Panc1 (cell line): Measurements from ENCODE around the gene ZNF76.

Experiments
- CTCF ChIP-seq: fragments of 450-650 bp; IDR thresholded peaks from 2 replicates; pipeline ENCODE4 v1.5.1; 2017; ENCODE audit warnings: mild to moderate bottlenecking
- POLR2AphosphoS5 ChIP-seq: IDR thresholded peaks from 2 replicates; pipeline ENCODE4 v1.6.1; 2012; ENCODE audit warnings: mild to moderate bottlenecking, low read depth, low read length, moderate library complexity

- TF ChIP-seq POLR2AphosphoS5: no peak
- TF ChIP-seq CTCF: no peak
Observed at GRCh38 chr6:35273822-35274559, 14.5 kb downstream of the ZNF76 start.
